ENCODE data around the gene OR6S1.
"Not testable (repeated sequence)": the region's sequence is repeated elsewhere in the genome, so short reads cannot be mapped to it uniquely, and the experiment has no call there.

Gene OR6S1

GRCh38 chr14:20632448-20632830, 9.1 kb downstream of the OR6S1 start:
- no peak for DNase-seq (ENCODE audit: extremely low spot score, insufficient read length, low read depth)
- no peak for FAIRE-seq

DNA sequence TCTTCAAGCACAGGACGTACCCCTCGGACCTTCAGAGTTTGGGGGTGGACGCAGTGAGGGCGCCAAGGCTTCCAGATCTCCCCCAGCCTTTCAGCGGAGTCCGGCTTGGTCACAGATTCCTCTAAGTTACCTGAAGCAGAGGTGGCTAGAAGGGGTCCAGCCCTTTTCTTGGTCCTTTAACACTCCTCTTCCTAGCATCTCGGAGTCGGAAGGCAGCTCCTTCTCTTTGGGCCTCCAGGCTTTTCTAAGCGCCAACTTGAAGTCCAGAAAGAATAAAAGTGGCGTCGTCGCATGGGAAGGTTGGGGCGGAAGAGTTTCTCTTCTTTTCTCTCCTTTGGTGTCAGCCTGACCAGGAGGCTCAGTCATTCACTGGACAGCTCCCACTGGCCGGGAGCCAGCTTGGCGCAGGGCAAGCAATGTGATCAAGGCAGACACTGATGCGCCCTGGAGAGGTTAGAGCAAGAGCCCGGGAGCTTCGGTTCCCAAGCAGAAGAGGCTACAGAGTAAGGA, 9.6 kb downstream of the OR6S1 start:
- DNase-seq (ENCODE audit: extremely low spot score, insufficient read length, low read depth), result no peak
- FAIRE-seq, result no peak

- DNase-seq (ENCODE audit: extremely low spot score, insufficient read length, low read depth), result no peak
- no peak for FAIRE-seq
Observed at GRCh38 chr14:20631023-20631879, 10.2 kb downstream of the OR6S1 start.

DNA sequence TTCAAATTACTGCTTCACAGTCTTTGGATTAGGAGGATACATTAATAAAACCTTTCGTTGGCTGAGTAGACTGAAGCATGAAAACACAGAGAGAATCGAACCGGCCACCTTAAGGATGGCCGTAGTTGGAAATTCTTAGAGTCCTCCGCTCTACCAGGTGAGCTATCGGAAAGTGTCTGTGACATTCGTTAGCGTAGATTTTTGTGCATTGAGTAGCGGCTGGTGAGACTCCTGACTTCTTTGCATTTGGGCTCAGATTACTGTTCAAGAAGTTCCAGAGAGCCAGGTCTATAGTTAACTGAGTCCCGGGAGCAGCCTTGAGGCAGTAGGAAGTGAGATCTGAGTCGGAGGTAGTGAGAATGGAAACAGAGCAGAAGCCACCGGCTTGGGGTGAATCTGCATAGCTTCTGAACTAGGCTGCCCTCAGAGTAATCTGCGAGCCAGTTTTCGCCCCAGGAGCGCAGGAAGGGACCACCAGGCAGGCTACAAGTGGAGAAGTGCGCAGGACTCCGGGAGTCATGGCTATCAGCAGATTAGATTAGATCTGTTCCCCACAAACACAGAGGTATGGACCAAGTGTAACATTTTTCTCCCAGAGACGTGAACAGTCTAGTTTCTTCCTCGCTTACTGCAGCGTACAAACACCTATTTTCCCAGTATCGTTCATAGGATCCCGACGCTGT, 11.0 kb downstream of the OR6S1 start:
- FAIRE-seq (peak; percentile 46), DNase-seq (ENCODE audit: extremely low spot score, insufficient read length, low read depth) (no peak)

DNA sequence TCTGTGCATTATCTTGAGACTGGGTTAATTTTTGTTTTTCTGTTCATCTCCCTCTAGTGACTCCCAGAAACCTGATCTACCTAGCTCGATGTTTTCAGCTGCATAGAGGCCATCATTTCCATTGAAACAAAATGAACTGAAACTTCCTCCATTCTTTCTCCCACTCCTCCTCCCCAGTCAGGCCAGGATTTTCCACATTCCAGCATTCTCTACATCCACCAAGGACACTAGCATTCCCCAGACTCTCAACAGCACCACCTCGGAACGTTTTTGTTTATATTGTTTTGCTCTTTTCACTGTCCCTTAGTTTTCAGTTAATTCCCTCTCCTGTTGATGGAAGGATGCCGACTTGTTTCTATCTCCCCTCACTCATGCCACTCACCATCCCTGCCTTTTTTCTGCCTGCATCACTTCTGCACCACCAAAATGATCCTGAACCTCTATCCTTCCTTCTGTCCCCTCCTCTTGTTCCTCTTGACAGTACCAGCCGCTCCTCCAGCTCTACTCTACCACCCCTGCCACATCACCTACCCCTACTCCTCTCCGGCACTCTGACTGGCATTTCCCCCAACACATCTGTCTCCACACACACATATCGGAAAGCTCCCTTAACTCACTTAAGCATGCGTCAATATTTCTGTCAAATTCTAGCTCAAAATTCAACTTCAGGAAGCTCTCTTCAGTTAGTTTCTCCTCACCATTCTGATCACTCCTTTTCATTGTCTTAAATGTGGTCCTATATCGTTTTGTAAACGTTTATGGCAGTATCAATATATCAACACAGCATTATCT, 13.2 kb downstream of the OR6S1 start:
- FAIRE-seq (no peak), DNase-seq (ENCODE audit: extremely low spot score, insufficient read length, low read depth) (no peak)

GRCh38 chr14:20627346-20628027, 14.0 kb downstream of the OR6S1 start:
- DNase-seq (ENCODE audit: extremely low spot score, insufficient read length, low read depth) (no peak), FAIRE-seq (no peak)

DNA sequence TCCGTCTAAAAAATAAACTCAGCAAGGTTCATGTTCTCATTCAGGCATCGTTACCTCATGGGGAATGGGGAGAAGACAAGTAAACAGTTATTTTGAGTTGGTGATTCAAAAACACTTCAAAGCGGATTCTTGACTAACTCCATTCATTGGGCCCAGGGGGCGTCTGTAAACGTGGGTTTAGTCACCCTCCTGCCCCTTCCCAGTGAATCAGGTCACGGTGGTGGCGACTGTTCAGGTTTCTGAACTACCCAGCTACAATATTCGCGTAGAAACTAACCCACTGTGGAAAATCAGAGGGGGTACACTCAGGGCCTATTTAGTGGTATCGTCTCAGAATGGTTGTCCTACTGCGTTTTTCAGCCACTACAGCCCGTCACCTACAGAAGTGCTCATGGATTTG, 15.2 kb downstream of the OR6S1 start:
- FAIRE-seq (no peak), DNase-seq (ENCODE audit: extremely low spot score, insufficient read length, low read depth) (no peak)

DNA sequence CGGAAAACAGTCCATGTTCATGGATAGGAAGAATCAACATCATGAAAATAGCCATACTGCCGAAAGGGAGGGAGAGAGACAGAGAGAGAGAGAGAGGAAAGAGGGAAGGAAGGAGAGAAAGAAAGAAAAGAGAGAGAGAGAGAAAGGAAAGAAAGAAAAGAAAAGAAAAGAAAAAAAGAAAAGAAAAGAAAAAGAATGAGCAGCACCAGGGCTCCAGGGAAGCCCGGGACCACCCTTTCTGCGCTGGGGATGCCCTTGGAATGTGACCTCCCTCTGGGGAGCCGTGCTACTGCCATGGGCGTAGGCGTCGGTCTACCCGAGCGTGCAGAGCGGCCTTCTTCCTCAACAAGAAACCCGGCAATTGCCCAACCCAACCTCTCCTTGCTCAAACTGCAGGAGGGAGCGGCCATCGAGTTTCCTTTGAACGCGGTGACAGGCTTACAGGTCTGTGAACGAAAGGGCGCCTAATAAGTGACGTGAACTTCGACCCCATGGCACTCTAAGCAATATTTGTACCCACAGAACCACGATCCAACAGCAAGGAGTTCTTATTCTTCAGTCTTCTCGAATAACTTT, 16.9 kb downstream of the OR6S1 start:
- no peak for DNase-seq (ENCODE audit: extremely low spot score, insufficient read length, low read depth)

GRCh38 chr14:20623798-20624197, 17.7 kb downstream of the OR6S1 start:
- DNase-seq (ENCODE audit: extremely low spot score, insufficient read length, low read depth) (no peak), FAIRE-seq (peak; percentile 48)

More for the DNA sequence above, 16.9 kb downstream of the OR6S1 start:
- peak; percentile 84 for FAIRE-seq

GRCh38 chr14:20622816-20623291, 18.6 kb downstream of the OR6S1 start:
- no peak for DNase-seq (ENCODE audit: extremely low spot score, insufficient read length, low read depth)
- FAIRE-seq, result no peak

DNA sequence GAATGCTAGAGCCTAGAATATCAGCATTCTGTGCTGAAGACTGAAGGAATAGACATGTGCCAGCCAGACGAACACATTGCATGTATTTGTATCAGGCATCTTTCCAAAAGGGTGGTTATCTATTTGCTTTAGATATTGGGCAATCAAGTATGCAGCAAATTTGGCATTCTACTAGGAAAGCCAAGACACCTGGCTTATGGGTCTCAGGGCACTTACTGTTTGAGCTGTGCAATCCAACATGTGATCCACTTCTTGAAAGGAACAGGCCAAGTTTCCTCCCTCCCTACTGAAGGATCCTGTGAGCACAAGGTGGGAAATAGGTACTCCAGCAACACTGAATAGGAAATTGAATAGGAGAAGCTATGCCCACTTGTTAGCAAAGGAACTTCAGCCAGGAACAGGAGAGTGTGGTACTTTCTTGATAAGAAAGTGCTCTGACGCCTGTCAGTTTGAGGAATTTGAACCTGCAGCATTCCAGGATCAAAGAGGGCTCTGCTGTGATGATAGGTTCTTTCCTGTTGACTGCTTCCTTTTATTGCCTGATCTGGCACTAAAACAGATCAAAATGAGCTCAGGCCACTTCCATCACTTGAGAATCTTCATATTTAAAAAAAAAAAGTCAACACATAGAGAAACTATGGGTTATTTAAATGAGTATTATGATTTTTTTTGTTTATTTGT, 20.6 kb downstream of the OR6S1 start:
- no peak for FAIRE-seq
- no peak for DNase-seq (ENCODE audit: extremely low spot score, insufficient read length, low read depth)

GRCh38 chr14:20619688-20620087, 21.8 kb downstream of the OR6S1 start:
- not testable (repeated sequence) for DNase-seq (ENCODE audit: extremely low spot score, insufficient read length, low read depth); FAIRE-seq

- peak; percentile 12 for FAIRE-seq
- DNase-seq (ENCODE audit: extremely low spot score, insufficient read length, low read depth), result no peak
Observed at GRCh38 chr14:20618271-20618749, 23.2 kb downstream of the OR6S1 start.

DNA sequence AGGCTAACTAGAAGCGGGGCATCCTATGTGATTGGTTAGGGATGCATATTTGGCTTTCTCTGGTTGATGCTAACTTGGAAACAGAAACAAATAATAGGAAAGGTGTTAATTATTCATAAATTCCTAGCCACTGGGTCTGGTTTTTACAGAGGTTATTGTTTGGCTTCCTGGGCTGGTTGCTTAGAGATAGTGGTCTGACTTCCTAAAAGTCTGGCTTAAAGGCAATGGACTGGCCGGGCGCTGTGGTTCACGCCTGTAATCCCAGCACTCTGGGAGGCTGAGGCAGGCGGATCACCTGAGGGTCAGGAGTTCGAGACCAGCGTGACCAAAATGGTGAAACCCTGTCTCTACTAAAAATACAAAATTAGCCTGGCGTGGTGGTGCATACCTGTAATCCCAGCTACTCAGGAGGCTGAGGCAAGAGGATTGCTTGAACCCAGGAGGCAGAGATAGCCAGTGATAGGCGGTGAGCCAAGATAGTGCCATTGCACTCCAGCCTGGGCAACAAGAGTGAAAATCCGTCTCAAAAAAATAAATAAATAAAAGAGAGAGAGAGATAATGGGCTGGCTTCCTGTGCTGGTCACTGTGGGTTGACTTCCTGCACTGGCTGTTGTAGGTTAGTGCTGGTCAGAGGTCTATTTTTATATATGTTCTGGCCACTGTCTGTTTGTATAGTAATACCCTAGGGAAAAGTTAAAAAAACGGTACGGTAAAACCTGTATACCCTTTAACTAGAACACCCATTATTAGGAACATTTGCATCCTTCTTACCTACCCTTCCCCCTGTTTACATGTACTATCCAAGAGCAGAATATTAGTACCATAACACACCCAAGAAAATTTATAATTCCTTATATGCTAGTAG, 24.1 kb downstream of the OR6S1 start:
- DNase-seq (ENCODE audit: extremely low spot score, insufficient read length, low read depth) (no peak), FAIRE-seq (peak; percentile 75)

- FAIRE-seq (no peak), DNase-seq (ENCODE audit: extremely low spot score, insufficient read length, low read depth) (no peak)
Observed at GRCh38 chr14:20615996-20616395, 25.5 kb downstream of the OR6S1 start.

GRCh38 chr14:20614038-20614840, 27.3 kb downstream of the OR6S1 start:
- DNase-seq (ENCODE audit: extremely low spot score, insufficient read length, low read depth), result no peak

More at GRCh38 chr14:20614038-20614840, 27.3 kb downstream of the OR6S1 start:
- no peak for FAIRE-seq

Data from GM18507 (cell line).